CD4-positive, alpha-beta T cell (primary cell): ENCODE results near the gene KDM2B. TPM values are rescaled to one million over a fixed set of nuclear protein-coding genes. Genes with fewer than 3 reads are reported as not detected.

ENCODE experiments used
- ATAC-seq: fragments of 200-7000 bp; cut with Tn5 transposase; one replicate; pipeline ENCODE4 v1.10.0; 2022; ENCODE audit warnings: mild to moderate bottlenecking; ENCODE audit not compliant: poor library complexity
- CTCF ChIA-PET: fragments of 350-600 bp; sonication (Branson Sonifier 250); formaldehyde crosslinking; loops from one replicate; lab custom pipeline; 2021; ENCODE audit warnings: antibody characterized with exemption, inconsistent platforms; lab: Charles Lee
- POLR2A ChIA-PET: fragments of 350-600 bp; sonication (Branson Sonifier 250); formaldehyde crosslinking; loops from one replicate; lab custom pipeline; 2021; ENCODE audit warnings: antibody characterized with exemption, inconsistent platforms; lab: Charles Lee
- DNase-seq, 14 experiments: peaks; one replicate each; pipeline ENCODE4 v3.0.0-alpha.2; 2013 to 2020; ENCODE audit warnings: mixed read lengths in 2 of 14
- H3K27ac ChIP-seq, 2 donors: one replicate each; pipeline versions ENCODE4 v1.5.1 to v1.7.0; 2013; ENCODE audit warnings: low read length in 2 of 2, low read depth in 1 of 2, mild to moderate bottlenecking in 1 of 2
- H3K27me3 ChIP-seq, 2 experiments: 1 replicate in 1 of 2; 2 replicates in 1 of 2; pipeline versions ENCODE4 v1.6.1 to v1.7.0; 2013; ENCODE audit warnings: low read length in 2 of 2, control low read depth in 1 of 2, mild to moderate bottlenecking in 1 of 2, moderate library complexity in 1 of 2; ENCODE audit not compliant: insufficient read depth in 2 of 2, control insufficient read depth in 1 of 2
- H3K36me3 ChIP-seq: one replicate; pipeline ENCODE4 v1.6.1; 2013; ENCODE audit warnings: low read length, control low read depth; ENCODE audit not compliant: insufficient read depth
- H3K4me1 ChIP-seq: one replicate; pipeline ENCODE4 v1.6.1; 2013; ENCODE audit warnings: low read length, control low read depth; ENCODE audit not compliant: insufficient read depth
- H3K4me3 ChIP-seq: one replicate; pipeline ENCODE4 v1.5.1; 2013; ENCODE audit warnings: mild to moderate bottlenecking, low read length, moderate library complexity
- H3K9me3 ChIP-seq, 2 experiments: 1 replicate in 1 of 2; 2 replicates in 1 of 2; pipeline versions ENCODE4 v1.6.1 to v1.7.0; 2013; ENCODE audit warnings: low read length in 2 of 2, mild to moderate bottlenecking in 2 of 2, control low read depth in 1 of 2, moderate library complexity in 1 of 2; ENCODE audit not compliant: control insufficient read depth in 1 of 2, insufficient read depth in 1 of 2
- H3K27ac Mint-ChIP-seq: one replicate; pipeline ENCODE4 v1.8.0; 2020; ENCODE audit warnings: mixed read lengths
- H3K27me3 Mint-ChIP-seq: one replicate; pipeline ENCODE4 v1.8.0; 2021; ENCODE audit warnings: mixed read lengths
- H3K36me3 Mint-ChIP-seq: one replicate; pipeline ENCODE4 v1.8.0; 2021; ENCODE audit warnings: low read depth, mixed read lengths
- H3K4me1 Mint-ChIP-seq: one replicate; pipeline ENCODE4 v1.8.0; 2021; ENCODE audit warnings: low read depth, mixed read lengths
- H3K4me3 Mint-ChIP-seq: one replicate; pipeline ENCODE4 v1.8.0; 2020; ENCODE audit warnings: mild to moderate bottlenecking, mixed read lengths
- H3K9me3 Mint-ChIP-seq: one replicate; pipeline ENCODE4 v1.8.0; 2020; ENCODE audit warnings: mixed read lengths
- CTCF ChIP-seq: fragments of 200-600 bp; IDR thresholded peaks from one replicate; pipeline ENCODE4 v1.8.0; 2022; ENCODE audit warnings: antibody characterized with exemption, mild to moderate bottlenecking
- intact Hi-C, 2 experiments: fragments of 100-400 bp; cut with DNase I in 1 of 2; cut with micrococcal nuclease in 1 of 2; formaldehyde crosslinking; loops; one replicate each; pipeline versions ENCODE4 v1.15.1 to v1.9.0; 2023 to 2025; cut with DNase I, micrococcal nuclease
- microRNA-seq: library from miRNA; unstranded; fragments of <30 nt; microRNA quantifications from one replicate; pipeline ENCODE4 v1.2.0, GENCODE V29; 2021; ENCODE audit warnings: borderline microRNAs expressed, borderline replicate concordance
- total RNA-seq, 174 experiments: library from RNA in 2 of 174; stranded (reverse) in 2 of 174; gene quantifications; one replicate each; pipeline ENCODE4 v1.2.3 and lab custom pipeline; 2021 to 2026

Gene KDM2B
- total RNA-seq, 2 experiments from 2014 or later = 60.4 to 62.6 TPM

GRCh38 chr12:121383601-121384021, 197.2 kb downstream of the KDM2B start:
- H3K27ac Mint-ChIP-seq = no peak overlapping the region
- peaks cover 5% of the 10 kb centered on the region for H3K27me3 Mint-ChIP-seq
- no peaks in the 10 kb centered on the region for H3K36me3 ChIP-seq
- CTCF ChIA-PET = interaction anchor here (1.9 kb wide), 1 partner anchor 49 kb away, joined by 5 read pairs; no protein-coding TSS in a partner anchor
- H3K4me3 ChIP-seq = no peak overlapping the region
- no peak overlapping the region for H3K4me3 Mint-ChIP-seq
- H3K27ac ChIP-seq = no peak overlapping the region
- TF ChIP-seq CTCF = no peak
- H3K4me1 Mint-ChIP-seq = no peaks in the 10 kb centered on the region
- no peaks in the 10 kb centered on the region for H3K9me3 ChIP-seq
- H3K27me3 ChIP-seq = no peaks in the 10 kb centered on the region
- DNase-seq = no peak
- no peaks in the 10 kb centered on the region for H3K36me3 Mint-ChIP-seq
- intact Hi-C loops = no loop called here
- POLR2A ChIA-PET = interaction anchor here (0.6 kb wide), 1 partner anchor 8 kb away, joined by 5 read pairs; no protein-coding TSS in a partner anchor
- ATAC-seq = no peak
- no peaks in the 10 kb centered on the region for H3K9me3 Mint-ChIP-seq
- no peaks in the 10 kb centered on the region for H3K4me1 ChIP-seq

- no peak for TF ChIP-seq CTCF
- H3K36me3 Mint-ChIP-seq = no peaks in the 10 kb centered on the region
- CTCF ChIA-PET = no interaction called here
- H3K27me3 ChIP-seq = no peaks in the 10 kb centered on the region
- H3K4me1 Mint-ChIP-seq = no peaks in the 10 kb centered on the region
- peaks cover 5% of the 10 kb centered on the region for H3K27me3 Mint-ChIP-seq
- H3K4me1 ChIP-seq = no peaks in the 10 kb centered on the region
- intact Hi-C loops = no loop called here
- H3K4me3 ChIP-seq = no peak overlapping the region
- DNase-seq = no peak
- H3K27ac ChIP-seq = no peak overlapping the region
- H3K4me3 Mint-ChIP-seq = no peak overlapping the region
- POLR2A ChIA-PET = no interaction called here
- no peak for ATAC-seq
- no peak overlapping the region for H3K27ac Mint-ChIP-seq
- H3K9me3 Mint-ChIP-seq = no peaks in the 10 kb centered on the region
- no peaks in the 10 kb centered on the region for H3K36me3 ChIP-seq
- no peaks in the 10 kb centered on the region for H3K9me3 ChIP-seq
Measured at GRCh38 chr12:121379945-121380344, 200.9 kb downstream of the KDM2B start.

Small RNA genes lying within 50 kb of the gene (microRNA-seq; reads per million reads assigned to microRNA genes)
- not detected for gene MIR7107

Other genes with a start within 250 kb of the KDM2B start
- gene ANAPC5, start 228.6 kb downstream of the KDM2B start, total RNA-seq = 10 to 100 TPM; 88.2 to 96.2 TPM
- 10 to 100 TPM; 60.6 to 63.1 TPM for gene RNF34, start 180.9 kb downstream of the KDM2B start, total RNA-seq
- gene ORAI1, start 45.5 kb upstream of the KDM2B start, total RNA-seq = 10 to 100 TPM; 39.7 to 42.3 TPM
- gene MORN3, start 88.6 kb upstream of the KDM2B start, total RNA-seq = 10 to 100 TPM in 1 of 2 experiments, 1 to 10 TPM in 1; 9.8 to 11.9 TPM
- 1 to 10 TPM; 7.3 to 7.7 TPM for gene TMEM120B, start 131.7 kb upstream of the KDM2B start, total RNA-seq
- 100 to 1,000 TPM; 155 to 164 TPM for gene RHOF, start 212.7 kb upstream of the KDM2B start, total RNA-seq
- gene SETD1B, start 223.0 kb upstream of the KDM2B start, total RNA-seq = 100 to 1,000 TPM; 146 to 151 TPM